HG03159 (cell line): Measurements from ENCODE around the gene CFAP210.
"Not testable (repeated sequence)": the region's sequence is repeated elsewhere in the genome, so short reads cannot be mapped to it uniquely, and the experiment has no call there.

Source experiments
- ATAC-seq: cut with Tn5 transposase; IDR thresholded peaks from one replicate; pipeline ENCODE4 v1.9.1; 2021; ENCODE audit warnings: mild to moderate bottlenecking, moderate library complexity; ENCODE audit not compliant: unreplicated experiment

CFAP210 gene

GRCh38 chr2:169625781-169626180 is 68.4 kb downstream of the CFAP210 start:
- ATAC-seq: no peak

GRCh38 chr2:169623235-169623634 is 71.0 kb downstream of the CFAP210 start:
- ATAC-seq: no peak

DNA sequence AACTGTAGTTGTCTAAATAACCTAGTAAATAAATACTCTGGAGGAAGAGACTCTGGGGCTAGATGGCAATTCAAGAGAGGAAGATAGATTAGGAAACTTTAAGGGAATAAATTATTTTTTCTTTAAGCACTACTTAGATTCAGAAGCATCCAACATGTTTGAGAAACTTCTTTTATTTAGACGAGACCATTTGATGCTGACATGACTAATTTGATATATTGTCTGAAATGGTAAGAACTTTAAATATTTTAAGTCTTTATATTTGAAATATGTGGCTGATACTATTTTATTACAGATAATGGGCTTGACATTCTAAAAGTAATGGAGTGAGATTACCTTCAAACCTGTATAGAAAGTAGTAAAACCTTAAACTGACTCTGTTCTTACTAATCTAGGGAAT is 73.7 kb downstream of the CFAP210 start:
- no peak for ATAC-seq

- ATAC-seq: no peak
Observed at GRCh38 chr2:169619946-169620345, 74.3 kb downstream of the CFAP210 start.

DNA sequence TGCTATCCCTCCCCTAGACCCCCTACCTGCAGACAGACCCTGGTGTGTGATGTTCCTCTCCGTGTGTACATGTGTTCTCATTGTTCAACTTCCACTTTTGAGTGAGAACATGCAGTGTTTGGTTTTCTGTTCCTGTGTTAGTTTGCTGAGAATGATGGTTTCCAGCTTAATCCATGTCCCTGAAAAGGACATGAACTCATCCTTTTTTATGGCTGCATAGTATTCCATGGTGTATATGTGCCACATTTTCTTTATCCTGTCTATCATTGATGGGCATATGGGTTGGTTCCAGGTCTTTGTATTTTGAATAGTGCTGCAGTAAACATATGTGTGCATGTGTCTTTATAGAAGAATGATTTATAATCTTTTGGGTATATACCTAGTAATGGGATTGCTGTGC is 78.2 kb downstream of the CFAP210 start:
- not testable (repeated sequence) for ATAC-seq

DNA sequence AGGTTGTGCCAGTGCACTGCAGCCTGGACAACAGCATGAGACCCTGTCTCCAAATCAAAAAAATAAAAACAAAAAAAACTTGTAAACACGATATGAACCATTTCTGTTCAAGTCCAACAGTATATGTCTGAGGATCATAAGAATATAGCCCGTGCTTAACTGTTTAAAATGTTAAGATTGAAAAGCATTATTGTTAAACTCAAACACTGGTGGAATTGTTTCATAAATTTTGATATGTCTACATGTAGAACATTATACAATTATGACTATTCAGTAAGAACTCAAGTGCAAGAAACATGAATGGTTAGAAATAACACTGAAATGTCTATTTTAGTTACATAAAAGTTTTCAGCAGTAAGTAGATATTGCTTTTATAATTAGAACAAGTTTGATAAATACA is 80.3 kb downstream of the CFAP210 start:
- ATAC-seq: no peak

GRCh38 chr2:169609264-169609663 is 84.9 kb downstream of the CFAP210 start:
- ATAC-seq: no peak

DNA sequence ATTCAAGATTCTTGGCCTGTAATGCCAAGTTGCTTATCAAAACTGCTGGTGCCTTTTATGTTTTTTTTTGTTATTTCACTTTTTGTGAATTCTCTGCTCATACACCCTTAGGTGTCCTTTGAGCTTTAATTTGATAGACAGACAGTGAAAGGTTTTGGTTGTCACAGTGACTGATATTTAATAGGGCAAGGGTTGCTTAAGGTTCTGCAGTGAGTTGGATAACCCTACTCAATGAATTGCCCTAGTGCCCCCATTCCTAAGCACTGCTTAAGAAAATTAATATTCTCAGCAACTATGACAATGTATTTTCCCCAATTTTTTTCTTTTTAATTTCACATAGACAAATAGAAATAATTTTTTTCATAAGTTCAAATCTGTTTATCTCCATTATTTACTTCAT is 94.6 kb downstream of the CFAP210 start:
- ATAC-seq: no peak

DNA sequence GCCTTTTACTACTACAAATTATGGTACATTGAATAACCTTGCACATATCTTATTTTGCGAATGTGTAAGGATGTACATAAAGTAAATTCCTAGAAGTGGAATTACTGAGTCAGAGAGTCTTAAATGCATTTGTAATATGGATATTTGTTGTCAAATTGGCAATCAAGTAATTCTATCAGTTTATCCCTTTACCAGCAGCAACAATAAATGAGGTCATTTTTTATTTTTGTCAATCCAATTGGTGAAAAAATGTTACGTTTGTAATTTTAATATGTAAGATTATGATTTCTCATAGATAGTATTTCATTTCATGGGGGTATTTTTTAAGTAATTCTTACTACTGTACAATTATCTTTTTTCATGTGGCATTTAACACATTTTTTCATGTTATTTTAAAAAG is 95.2 kb downstream of the CFAP210 start:
- no peak for ATAC-seq

DNA sequence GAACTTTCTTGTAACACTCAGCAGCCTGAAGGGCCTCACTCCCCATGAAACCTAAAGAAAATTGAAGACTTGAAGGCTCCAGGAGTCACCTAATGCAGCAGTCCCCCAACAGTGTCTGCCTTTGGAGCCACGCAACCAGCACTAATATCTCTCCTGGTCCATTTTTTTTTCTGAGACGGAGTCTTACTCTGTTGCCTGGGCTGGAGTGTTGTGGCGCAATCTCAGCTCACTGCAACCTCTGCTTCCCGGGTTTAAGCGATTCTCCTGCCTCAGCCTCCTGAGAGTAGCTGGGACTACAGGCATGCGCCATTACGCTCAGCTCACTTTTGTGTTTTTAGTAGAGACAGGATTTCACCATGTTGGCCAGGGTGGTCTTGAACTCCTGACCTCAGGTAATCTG is 97.7 kb downstream of the CFAP210 start:
- not testable (repeated sequence) for ATAC-seq
